HEK293 (cell line): ENCODE data around the gene TBL1XR1.
"Not testable (repeated sequence)": the region's sequence is repeated elsewhere in the genome, so short reads cannot be mapped to it uniquely, and the experiment has no call there.

Source experiments
- CTCF ChIA-PET: fragments of 350-600 bp; formaldehyde crosslinking; extraction: SDS; loops from one replicate; lab custom pipeline; 2021; ENCODE audit warnings: antibody characterized with exemption; lab: Yijun Ruan, JAX
- POLR2A ChIA-PET: fragments of 300-600 bp; formaldehyde crosslinking; extraction: SDS; loops from one replicate; lab custom pipeline; 2020; ENCODE audit warnings: antibody characterized with exemption, inconsistent platforms; lab: Yijun Ruan, JAX
- H3K27ac ChIP-seq: fragments of 200-500 bp; sonication (Bioruptor generic); 2 replicates; pipeline ENCODE4 v1.5.1; 2014; ENCODE audit warnings: low read depth, low read length, control low read depth, inconsistent platforms; ENCODE audit errors: extremely low read depth
- H3K36me3 ChIP-seq, 2 experiments: fragments of 200-500 bp in 1 of 2; sonication (Bioruptor generic) in 1 of 2; 1 replicate in 1 of 2; 2 replicates in 1 of 2; pipeline ENCODE4 v1.5.1; 2014 to 2017; ENCODE audit warnings: inconsistent platforms in 2 of 2, low read length in 2 of 2; ENCODE audit not compliant: control insufficient read depth in 2 of 2, insufficient read depth in 1 of 2
- H3K4me1 ChIP-seq: fragments of 200-500 bp; sonication (Bioruptor generic); 2 replicates; pipeline ENCODE4 v1.5.1; 2014; ENCODE audit warnings: mild to moderate bottlenecking, low read length, inconsistent platforms; ENCODE audit not compliant: control insufficient read depth, insufficient read depth
- H3K4me3 ChIP-seq: 2 replicates; pipeline ENCODE4 v1.5.1; 2011; ENCODE audit warnings: low read depth, mild to moderate bottlenecking, control low read depth, low read length, moderate library complexity
- H3K9me3 ChIP-seq: fragments of 200-500 bp; sonication (Bioruptor generic); 2 replicates; pipeline ENCODE4 v1.5.1; 2014; ENCODE audit warnings: low read depth, low read length, inconsistent platforms; ENCODE audit not compliant: control insufficient read depth, insufficient read depth
- SETDB1 ChIP-seq: IDR thresholded peaks from one replicate; pipeline ENCODE4 v1.6.1; 2017; ENCODE audit warnings: mild to moderate bottlenecking, low read length, moderate library complexity, mixed read lengths; ENCODE audit not compliant: insufficient read length
- SP2 ChIP-seq: fragments of 450-650 bp; formaldehyde crosslinking; IDR thresholded peaks from 2 replicates; pipeline ENCODE4 v1.5.1; 2016; ENCODE audit warnings: missing biosample characterization, missing genetic modification characterization
- ZFP69B ChIP-seq: fragments of 450-650 bp; formaldehyde crosslinking; IDR thresholded peaks from 2 replicates; pipeline ENCODE4 v1.5.1; 2016; ENCODE audit warnings: missing biosample characterization, missing genetic modification characterization
- ZNF146 ChIP-seq: fragments of 450-650 bp; formaldehyde crosslinking; IDR thresholded peaks from 2 replicates; pipeline ENCODE4 v1.5.1; 2016; ENCODE audit warnings: missing biosample characterization, missing genetic modification characterization
- ZNF19 ChIP-seq: fragments of 450-650 bp; formaldehyde crosslinking; IDR thresholded peaks from 2 replicates; pipeline ENCODE4; 2016; ENCODE audit warnings: missing biosample characterization, missing genetic modification characterization, low read depth
- ZNF23 ChIP-seq: fragments of 450-650 bp; formaldehyde crosslinking; IDR thresholded peaks from 2 replicates; pipeline ENCODE4 v1.5.1; 2016; ENCODE audit warnings: missing biosample characterization, missing genetic modification characterization, borderline replicate concordance
- ZNF501 ChIP-seq: fragments of 450-650 bp; formaldehyde crosslinking; IDR thresholded peaks from 2 replicates; pipeline ENCODE4 v1.5.1; 2016; ENCODE audit warnings: missing biosample characterization, missing genetic modification characterization
- ZNF621 ChIP-seq: fragments of 450-650 bp; formaldehyde crosslinking; IDR thresholded peaks from 2 replicates; pipeline ENCODE4 v1.5.1; 2017; ENCODE audit warnings: missing biosample characterization, missing genetic modification characterization
- ZNF664 ChIP-seq: fragments of 450-650 bp; formaldehyde crosslinking; IDR thresholded peaks from 2 replicates; pipeline ENCODE4 v1.5.1; 2016; ENCODE audit warnings: missing biosample characterization, missing genetic modification characterization
- TF ChIP-seq, protein P1 (sequence below): fragments of 450-650 bp; formaldehyde crosslinking; IDR thresholded peaks from 2 replicates; pipeline ENCODE4 v1.5.1; 2016; ENCODE audit warnings: missing biosample characterization, missing genetic modification characterization
- TF ChIP-seq, protein P2 (sequence below): fragments of 450-650 bp; formaldehyde crosslinking; IDR thresholded peaks from 2 replicates; pipeline ENCODE4 v1.5.1; 2016; ENCODE audit warnings: missing biosample characterization, missing genetic modification characterization
- TF ChIP-seq, protein P3 (sequence below): fragments of 450-650 bp; formaldehyde crosslinking; IDR thresholded peaks from 2 replicates; pipeline ENCODE4 v1.5.1; 2017; ENCODE audit warnings: missing biosample characterization, missing genetic modification characterization
- TF ChIP-seq, protein P4 (sequence below): fragments of 450-650 bp; formaldehyde crosslinking; IDR thresholded peaks from 2 replicates; pipeline ENCODE4 v1.5.1; 2017; ENCODE audit warnings: missing biosample characterization, missing genetic modification characterization
- TF ChIP-seq, protein P5 (sequence below): IDR thresholded peaks from 2 replicates; pipeline ENCODE4 v1.6.1; 2011; ENCODE audit warnings: mild to moderate bottlenecking, low read depth, low read length, borderline replicate concordance
- TF ChIP-seq, protein P6 (sequence below): fragments of 450-650 bp; formaldehyde crosslinking; IDR thresholded peaks from 2 replicates; pipeline ENCODE4 v1.5.1; 2017; ENCODE audit warnings: missing biosample characterization, missing genetic modification characterization
- TF ChIP-seq, protein P7 (sequence below): fragments of 450-650 bp; formaldehyde crosslinking; IDR thresholded peaks from 2 replicates; pipeline ENCODE4 v1.5.1; 2016; ENCODE audit warnings: missing biosample characterization, missing genetic modification characterization
- TF ChIP-seq, protein P8 (sequence below): fragments of 450-650 bp; formaldehyde crosslinking; IDR thresholded peaks from 2 replicates; pipeline ENCODE4 v1.5.0; 2017; ENCODE audit warnings: missing biosample characterization, missing genetic modification characterization, borderline replicate concordance

The TBL1XR1 gene

DNA sequence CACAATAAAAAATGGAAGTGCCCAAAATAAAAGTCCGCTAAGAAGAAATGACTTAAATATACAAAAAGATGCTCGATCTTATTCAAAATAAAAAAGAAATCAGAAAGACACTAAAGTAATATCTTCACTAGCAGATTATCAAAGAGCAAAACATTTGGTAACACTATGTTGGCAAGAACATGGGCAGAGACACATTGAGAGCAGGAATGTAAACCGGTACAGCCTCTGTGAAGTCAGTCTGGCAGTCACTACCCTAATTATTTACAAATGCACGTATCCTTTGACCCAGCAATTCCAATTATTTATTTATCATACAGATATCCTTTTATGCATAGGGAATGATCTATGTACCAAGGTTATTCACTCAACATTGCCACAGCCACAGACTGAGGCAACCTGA, 34.5 kb downstream of the TBL1XR1 start:
- ChIA-PET POLR2A (no interaction called here), CTCF (no interaction called here)
- H3K9me3 ChIP-seq: no peaks in the 10 kb centered on the region

DNA sequence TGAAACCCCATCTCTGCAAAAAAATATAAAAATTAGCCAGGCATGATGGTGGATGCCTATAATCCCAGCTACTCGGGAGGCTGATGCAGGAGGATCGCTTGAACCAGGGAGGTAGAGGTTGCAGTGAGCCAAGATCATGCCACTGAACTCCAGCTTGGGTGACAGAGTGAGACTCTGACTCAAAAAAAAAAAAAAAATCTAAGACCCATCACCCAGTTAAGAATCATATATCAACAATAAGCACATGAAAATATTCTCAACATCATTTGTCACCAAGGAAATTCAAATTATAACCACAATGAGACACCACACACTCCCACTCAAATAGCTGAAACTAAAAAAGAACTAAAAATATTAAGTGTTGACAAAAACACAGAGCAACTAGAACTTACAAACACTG, 35.7 kb downstream of the TBL1XR1 start:
- CTCF ChIA-PET, POLR2A ChIA-PET, H3K4me1 ChIP-seq: not testable (repeated sequence)

More for the DNA sequence above, 34.5 kb downstream of the TBL1XR1 start:
- no peak overlapping the region for H3K4me3 ChIP-seq
- no peak overlapping the region for H3K27ac ChIP-seq
- H3K36me3 ChIP-seq: peaks cover 0 to 3% of the 10 kb centered on the region in 2 experiments; a peak in 1 of 3 replicates
- TF ChIP-seq ZNF621 (tag by site-specific recombination) (no peak), ZNF501 (tag by site-specific recombination) (no peak), ZNF23 (tag by site-specific recombination) (no peak)
- TF ChIP-seq, protein P1, sequence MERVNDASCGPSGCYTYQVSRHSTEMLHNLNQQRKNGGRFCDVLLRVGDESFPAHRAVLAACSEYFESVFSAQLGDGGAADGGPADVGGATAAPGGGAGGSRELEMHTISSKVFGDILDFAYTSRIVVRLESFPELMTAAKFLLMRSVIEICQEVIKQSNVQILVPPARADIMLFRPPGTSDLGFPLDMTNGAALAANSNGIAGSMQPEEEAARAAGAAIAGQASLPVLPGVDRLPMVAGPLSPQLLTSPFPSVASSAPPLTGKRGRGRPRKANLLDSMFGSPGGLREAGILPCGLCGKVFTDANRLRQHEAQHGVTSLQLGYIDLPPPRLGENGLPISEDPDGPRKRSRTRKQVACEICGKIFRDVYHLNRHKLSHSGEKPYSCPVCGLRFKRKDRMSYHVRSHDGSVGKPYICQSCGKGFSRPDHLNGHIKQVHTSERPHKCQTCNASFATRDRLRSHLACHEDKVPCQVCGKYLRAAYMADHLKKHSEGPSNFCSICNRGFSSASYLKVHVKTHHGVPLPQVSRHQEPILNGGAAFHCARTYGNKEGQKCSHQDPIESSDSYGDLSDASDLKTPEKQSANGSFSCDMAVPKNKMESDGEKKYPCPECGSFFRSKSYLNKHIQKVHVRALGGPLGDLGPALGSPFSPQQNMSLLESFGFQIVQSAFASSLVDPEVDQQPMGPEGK: no peak
- TF ChIP-seq, protein P2, sequence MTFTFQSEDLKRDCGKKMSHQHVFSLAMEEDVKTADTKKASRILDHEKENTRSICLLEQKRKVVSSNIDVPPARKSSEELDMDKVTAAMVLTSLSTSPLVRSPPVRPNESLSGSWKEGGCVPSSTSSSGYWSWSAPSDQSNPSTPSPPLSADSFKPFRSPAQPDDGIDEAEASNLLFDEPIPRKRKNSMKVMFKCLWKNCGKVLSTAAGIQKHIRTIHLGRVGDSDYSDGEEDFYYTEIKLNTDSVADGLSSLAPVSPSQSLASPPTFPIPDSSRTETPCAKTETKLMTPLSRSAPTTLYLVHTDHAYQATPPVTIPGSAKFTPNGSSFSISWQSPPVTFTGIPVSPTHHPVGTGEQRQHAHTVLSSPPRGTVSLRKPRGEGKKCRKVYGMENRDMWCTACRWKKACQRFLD (tag by site-specific recombination): no peak
- TF ChIP-seq, protein P3, sequence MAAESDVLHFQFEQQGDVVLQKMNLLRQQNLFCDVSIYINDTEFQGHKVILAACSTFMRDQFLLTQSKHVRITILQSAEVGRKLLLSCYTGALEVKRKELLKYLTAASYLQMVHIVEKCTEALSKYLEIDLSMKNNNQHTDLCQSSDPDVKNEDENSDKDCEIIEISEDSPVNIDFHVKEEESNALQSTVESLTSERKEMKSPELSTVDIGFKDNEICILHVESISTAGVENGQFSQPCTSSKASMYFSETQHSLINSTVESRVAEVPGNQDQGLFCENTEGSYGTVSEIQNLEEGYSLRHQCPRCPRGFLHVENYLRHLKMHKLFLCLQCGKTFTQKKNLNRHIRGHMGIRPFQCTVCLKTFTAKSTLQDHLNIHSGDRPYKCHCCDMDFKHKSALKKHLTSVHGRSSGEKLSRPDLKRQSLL (tag by site-specific recombination): no peak
- TF ChIP-seq, all 188 proteins: peak for 0
- H3K4me1 ChIP-seq: no peaks in the 10 kb centered on the region

DNA sequence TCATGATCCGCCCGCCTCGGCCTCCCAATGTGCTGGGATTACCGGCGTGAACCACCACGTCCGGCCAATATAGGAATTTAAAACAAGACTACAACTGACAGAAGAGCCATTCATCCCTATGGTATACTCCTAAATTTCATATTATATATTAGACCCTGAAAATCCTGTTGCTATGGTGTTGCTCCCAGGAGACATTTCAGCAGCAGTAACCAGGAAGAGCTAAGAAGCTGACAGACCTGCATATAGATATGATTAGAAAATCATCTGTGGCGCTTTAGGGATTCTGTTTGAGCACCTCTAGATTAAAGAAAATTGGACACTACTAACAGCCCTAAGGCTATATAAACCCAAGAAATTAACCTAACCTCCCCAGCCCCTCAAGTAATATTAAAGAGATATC, 38.8 kb downstream of the TBL1XR1 start:
- H3K4me1 ChIP-seq: no peaks in the 10 kb centered on the region
- H3K4me3 ChIP-seq: no peak overlapping the region
- no peaks in the 10 kb centered on the region for H3K9me3 ChIP-seq
- H3K36me3 ChIP-seq: peaks cover 0 to 3% of the 10 kb centered on the region in 2 experiments; a peak in 1 of 3 replicates
- no peak overlapping the region for H3K27ac ChIP-seq
- CTCF ChIA-PET: no interaction called here
- POLR2A ChIA-PET: interaction anchor here (0.6 kb wide), 1 partner anchor 22 kb away, joined by 5 read pairs; no protein-coding TSS in a partner anchor
- TF ChIP-seq, protein P4, sequence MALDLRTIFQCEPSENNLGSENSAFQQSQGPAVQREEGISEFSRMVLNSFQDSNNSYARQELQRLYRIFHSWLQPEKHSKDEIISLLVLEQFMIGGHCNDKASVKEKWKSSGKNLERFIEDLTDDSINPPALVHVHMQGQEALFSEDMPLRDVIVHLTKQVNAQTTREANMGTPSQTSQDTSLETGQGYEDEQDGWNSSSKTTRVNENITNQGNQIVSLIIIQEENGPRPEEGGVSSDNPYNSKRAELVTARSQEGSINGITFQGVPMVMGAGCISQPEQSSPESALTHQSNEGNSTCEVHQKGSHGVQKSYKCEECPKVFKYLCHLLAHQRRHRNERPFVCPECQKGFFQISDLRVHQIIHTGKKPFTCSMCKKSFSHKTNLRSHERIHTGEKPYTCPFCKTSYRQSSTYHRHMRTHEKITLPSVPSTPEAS (tag by site-specific recombination): no peak
- TF ChIP-seq ZNF146 (no peak), ZNF664 (tag by site-specific recombination) (no peak), SETDB1 (no peak), ZNF19 (tag by site-specific recombination) (no peak), ZFP69B (tag by site-specific recombination) (no peak), SP2 (no peak)
- TF ChIP-seq, protein P5, sequence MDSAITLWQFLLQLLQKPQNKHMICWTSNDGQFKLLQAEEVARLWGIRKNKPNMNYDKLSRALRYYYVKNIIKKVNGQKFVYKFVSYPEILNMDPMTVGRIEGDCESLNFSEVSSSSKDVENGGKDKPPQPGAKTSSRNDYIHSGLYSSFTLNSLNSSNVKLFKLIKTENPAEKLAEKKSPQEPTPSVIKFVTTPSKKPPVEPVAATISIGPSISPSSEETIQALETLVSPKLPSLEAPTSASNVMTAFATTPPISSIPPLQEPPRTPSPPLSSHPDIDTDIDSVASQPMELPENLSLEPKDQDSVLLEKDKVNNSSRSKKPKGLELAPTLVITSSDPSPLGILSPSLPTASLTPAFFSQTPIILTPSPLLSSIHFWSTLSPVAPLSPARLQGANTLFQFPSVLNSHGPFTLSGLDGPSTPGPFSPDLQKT: no peak
- TF ChIP-seq, protein P6, sequence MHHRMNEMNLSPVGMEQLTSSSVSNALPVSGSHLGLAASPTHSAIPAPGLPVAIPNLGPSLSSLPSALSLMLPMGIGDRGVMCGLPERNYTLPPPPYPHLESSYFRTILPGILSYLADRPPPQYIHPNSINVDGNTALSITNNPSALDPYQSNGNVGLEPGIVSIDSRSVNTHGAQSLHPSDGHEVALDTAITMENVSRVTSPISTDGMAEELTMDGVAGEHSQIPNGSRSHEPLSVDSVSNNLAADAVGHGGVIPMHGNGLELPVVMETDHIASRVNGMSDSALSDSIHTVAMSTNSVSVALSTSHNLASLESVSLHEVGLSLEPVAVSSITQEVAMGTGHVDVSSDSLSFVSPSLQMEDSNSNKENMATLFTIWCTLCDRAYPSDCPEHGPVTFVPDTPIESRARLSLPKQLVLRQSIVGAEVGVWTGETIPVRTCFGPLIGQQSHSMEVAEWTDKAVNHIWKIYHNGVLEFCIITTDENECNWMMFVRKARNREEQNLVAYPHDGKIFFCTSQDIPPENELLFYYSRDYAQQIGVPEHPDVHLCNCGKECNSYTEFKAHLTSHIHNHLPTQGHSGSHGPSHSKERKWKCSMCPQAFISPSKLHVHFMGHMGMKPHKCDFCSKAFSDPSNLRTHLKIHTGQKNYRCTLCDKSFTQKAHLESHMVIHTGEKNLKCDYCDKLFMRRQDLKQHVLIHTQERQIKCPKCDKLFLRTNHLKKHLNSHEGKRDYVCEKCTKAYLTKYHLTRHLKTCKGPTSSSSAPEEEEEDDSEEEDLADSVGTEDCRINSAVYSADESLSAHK (tag by site-specific recombination): no peak
- TF ChIP-seq, protein P7, sequence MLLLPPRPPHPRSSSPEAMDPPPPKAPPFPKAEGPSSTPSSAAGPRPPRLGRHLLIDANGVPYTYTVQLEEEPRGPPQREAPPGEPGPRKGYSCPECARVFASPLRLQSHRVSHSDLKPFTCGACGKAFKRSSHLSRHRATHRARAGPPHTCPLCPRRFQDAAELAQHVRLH (tag by site-specific recombination): no peak
- TF ChIP-seq, protein P8, sequence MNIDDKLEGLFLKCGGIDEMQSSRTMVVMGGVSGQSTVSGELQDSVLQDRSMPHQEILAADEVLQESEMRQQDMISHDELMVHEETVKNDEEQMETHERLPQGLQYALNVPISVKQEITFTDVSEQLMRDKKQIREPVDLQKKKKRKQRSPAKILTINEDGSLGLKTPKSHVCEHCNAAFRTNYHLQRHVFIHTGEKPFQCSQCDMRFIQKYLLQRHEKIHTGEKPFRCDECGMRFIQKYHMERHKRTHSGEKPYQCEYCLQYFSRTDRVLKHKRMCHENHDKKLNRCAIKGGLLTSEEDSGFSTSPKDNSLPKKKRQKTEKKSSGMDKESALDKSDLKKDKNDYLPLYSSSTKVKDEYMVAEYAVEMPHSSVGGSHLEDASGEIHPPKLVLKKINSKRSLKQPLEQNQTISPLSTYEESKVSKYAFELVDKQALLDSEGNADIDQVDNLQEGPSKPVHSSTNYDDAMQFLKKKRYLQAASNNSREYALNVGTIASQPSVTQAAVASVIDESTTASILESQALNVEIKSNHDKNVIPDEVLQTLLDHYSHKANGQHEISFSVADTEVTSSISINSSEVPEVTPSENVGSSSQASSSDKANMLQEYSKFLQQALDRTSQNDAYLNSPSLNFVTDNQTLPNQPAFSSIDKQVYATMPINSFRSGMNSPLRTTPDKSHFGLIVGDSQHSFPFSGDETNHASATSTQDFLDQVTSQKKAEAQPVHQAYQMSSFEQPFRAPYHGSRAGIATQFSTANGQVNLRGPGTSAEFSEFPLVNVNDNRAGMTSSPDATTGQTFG (tag by site-specific recombination): no peak

More for the DNA sequence above, 35.7 kb downstream of the TBL1XR1 start:
- H3K27ac ChIP-seq, H3K9me3 ChIP-seq, H3K4me3 ChIP-seq, H3K36me3 ChIP-seq: not testable (repeated sequence)
